ENCODE measurements around the gene AMH. TPM values are rescaled to one million over a fixed set of nuclear protein-coding genes. Genes with fewer than 3 reads are reported as not detected.

Gene AMH
- total RNA-seq, 6 donors from 2014 or later: 1.1 to 6.3 (median 3.2) TPM

DNA sequence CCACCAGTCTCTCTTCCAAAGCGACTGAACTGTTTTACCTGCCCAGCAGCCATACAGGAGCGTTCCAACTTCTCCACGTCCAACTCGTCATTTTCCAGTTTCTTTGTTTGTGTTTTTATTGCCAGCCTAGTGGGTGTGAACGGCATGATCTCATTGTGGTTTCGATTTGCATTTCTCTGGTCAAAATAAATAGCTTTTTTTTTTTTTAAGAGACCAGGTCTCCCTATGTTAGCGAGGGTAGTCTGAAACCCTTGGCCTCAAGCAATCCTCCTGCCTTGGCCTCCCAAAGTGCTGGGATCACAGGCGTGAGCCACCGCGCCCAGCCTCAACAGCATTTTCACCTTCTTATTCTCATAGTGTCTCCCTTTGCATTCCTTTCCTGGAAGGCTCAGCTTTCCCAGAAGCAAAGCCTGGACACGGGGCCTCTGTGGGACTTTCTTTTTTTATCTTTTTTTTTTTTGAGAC, 11.2 kb downstream of the AMH start:
- ATAC-seq (ENCODE audit: low FRiP score in 2 of 2) (peak in 1 of 2 donors; percentile 43), DNase-seq (no peak)
- H3K9me3 ChIP-seq: no peaks in the 10 kb centered on the region
- H3K4me1 ChIP-seq: peaks cover 0 to 7% (median 3%) of the 10 kb centered on the region in 4 donors
- no peaks in the 10 kb centered on the region for H3K36me3 ChIP-seq
- H3K4me3 ChIP-seq: no peak overlapping the region
- no peaks in the 10 kb centered on the region for H3K27me3 ChIP-seq
- WGBS, 2 donors: 74 to 84% methylated on average over 11 of the region's 11 CpGs
- TF ChIP-seq POLR2A (IDR thresholded peaks at IDR 0.05) (no peak), EP300 (IDR thresholded peaks at IDR 0.05) (no peak), POLR2AphosphoS5 (IDR thresholded peaks at IDR 0.05) (no peak)
- TF ChIP-seq, protein P1, sequence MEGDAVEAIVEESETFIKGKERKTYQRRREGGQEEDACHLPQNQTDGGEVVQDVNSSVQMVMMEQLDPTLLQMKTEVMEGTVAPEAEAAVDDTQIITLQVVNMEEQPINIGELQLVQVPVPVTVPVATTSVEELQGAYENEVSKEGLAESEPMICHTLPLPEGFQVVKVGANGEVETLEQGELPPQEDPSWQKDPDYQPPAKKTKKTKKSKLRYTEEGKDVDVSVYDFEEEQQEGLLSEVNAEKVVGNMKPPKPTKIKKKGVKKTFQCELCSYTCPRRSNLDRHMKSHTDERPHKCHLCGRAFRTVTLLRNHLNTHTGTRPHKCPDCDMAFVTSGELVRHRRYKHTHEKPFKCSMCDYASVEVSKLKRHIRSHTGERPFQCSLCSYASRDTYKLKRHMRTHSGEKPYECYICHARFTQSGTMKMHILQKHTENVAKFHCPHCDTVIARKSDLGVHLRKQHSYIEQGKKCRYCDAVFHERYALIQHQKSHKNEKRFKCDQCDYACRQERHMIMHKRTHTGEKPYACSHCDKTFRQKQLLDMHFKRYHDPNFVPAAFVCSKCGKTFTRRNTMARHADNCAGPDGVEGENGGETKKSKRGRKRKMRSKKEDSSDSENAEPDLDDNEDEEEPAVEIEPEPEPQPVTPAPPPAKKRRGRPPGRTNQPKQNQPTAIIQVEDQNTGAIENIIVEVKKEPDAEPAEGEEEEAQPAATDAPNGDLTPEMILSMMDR (IDR thresholded peaks at IDR 0.05): no peak
- no peak overlapping the region for H3K27ac ChIP-seq

DNA sequence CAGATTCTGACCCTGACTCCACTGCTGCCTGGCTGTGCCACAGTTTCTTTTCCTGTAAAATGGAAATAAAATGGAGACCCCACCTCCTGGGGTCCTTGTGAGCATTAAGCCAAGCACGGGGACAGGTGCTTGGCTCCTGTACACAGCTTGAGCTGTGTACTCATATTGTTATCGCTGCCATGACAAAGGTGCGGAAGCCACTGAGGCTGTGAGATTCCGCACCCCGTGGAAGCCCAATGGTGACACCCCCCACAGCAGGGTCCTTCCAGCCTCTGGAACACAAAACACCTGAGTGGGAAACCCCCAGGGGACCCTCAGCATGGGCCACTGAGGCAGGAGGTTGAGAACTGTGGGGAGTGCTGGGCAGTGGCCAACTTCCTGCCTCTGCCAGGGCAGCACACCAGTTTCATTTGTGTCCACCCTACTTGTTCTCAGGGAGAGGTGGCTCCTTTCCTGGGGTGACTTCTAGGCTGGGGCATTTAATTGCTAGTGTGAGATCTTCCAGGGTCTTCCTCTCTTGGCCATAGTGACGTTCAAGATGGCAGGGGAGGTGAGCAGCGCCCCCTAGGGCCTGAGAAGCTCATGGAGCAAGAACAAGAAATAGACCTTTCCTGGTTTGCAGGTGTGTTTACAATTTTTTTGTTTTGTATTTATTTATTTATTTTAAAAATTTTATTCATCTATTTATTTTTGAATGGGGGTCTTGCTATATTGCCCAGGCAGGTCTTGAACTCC, 12.5 kb downstream of the AMH start:
- Histone ChIP-seq H3K27me3 (no peaks in the 10 kb centered on the region), H3K4me3 (no peak overlapping the region), H3K36me3 (no peaks in the 10 kb centered on the region), H3K9me3 (no peaks in the 10 kb centered on the region), H3K27ac (no peak overlapping the region), H3K4me1 (peaks cover 6 to 13% (median 8%) of the 10 kb centered on the region in 4 donors)
- ATAC-seq (ENCODE audit: low FRiP score in 2 of 2) (peak in 1 of 2 donors; percentile 15), DNase-seq (peak in 1 of 2 donors; percentile 61)
- 69 to 70% methylated on average over 7 of the region's 7 CpGs for WGBS, 2 donors
- TF ChIP-seq, protein P1 (IDR thresholded peaks at IDR 0.05): peak in 5 of 6 experiments; percentile 32 to 66 (median 34)
- TF ChIP-seq POLR2AphosphoS5 (IDR thresholded peaks at IDR 0.05): no peak

DNA sequence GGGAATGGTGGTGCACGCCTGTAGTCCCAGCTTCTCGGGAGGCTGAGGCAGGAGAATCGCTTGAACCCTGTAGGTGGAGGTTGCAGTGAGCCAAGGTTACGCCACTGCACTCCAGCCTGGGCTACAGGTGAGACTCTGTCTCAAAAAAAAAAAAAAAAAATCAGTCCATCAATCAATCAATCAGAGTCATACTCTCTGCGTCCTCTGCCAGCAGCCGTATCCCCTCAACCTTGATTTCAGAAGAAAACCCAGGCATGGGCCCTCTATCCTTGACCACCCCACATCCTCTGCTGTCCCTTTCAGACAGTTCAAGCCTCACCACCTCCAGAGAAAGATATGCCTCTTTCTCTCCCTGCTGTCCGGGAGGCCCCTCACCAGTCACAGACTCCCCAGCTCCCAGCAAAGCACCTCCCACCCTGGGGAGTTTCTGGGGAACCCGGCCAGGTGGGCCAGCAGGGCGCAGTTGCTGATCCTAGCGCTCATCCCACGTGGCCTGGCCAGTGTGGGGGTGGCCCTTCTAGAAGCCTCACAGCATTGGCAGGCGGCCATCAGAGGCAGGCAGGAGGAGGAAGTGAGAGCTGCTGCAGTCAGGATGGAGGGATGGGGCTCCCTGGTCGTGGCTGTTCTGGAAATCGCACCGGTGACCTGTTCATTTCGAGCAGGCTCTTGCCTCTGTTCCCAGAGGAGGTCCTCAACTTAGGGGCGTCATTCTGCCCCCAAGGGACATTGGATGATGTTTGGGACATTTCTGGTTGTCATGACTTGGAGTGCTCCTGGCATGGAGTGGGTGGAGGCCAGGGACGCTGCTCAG, 17.3 kb downstream of the AMH start:
- DNase-seq (peak; percentile 79 to 94), ATAC-seq (ENCODE audit: low FRiP score in 2 of 2) (peak; percentile 45 to 55)
- 43 to 52% methylated on average over 11 to 15 of the region's 18 CpGs for WGBS, 2 donors
- Histone ChIP-seq H3K36me3 (peaks cover 0 to 3% (median 0%) of the 10 kb centered on the region in 4 donors), H3K27me3 (no peaks in the 10 kb centered on the region), H3K4me1 (peaks cover 21 to 40% (median 31%) of the 10 kb centered on the region in 4 donors), H3K9me3 (no peaks in the 10 kb centered on the region), H3K4me3 (no peak overlapping the region), H3K27ac (peak overlapping the region; percentile 20 to 82 (median 45))
- TF ChIP-seq, protein P1 (IDR thresholded peaks at IDR 0.05): no peak
- TF ChIP-seq POLR2AphosphoS5 (IDR thresholded peaks at IDR 0.05): peak; percentile 12 to 34
- TF ChIP-seq POLR2A (IDR thresholded peaks at IDR 0.05): peak in 1 of 4 donors; percentile 63
- peak in 1 of 4 donors; percentile 24 for TF ChIP-seq EP300 (IDR thresholded peaks at IDR 0.05)

DNA sequence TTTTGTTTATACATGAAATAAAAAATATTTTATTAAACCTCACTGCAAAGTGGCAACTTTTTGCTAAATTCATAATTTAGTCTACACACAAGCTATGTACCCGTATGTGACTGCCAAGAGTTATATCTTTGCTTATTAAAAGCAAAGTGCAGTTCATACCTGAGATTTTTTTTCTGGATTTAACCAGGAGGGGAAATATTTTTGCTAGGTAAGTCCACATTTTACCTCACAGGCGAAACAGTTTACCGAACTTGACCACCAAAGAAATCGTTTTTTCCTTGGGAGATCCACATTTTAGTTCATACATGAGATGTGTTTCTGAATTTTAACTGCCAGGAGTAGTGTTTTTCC, 19.3 kb downstream of the AMH start:
- Histone ChIP-seq H3K9me3 (no peaks in the 10 kb centered on the region), H3K27ac (peak overlapping the region in 2 of 4 donors; percentile 99), H3K4me3 (peak overlapping the region in 3 of 4 donors; percentile 98 to 99 (median 98)), H3K36me3 (peaks cover 9 to 24% (median 17%) of the 10 kb centered on the region in 4 donors), H3K27me3 (no peaks in the 10 kb centered on the region), H3K4me1 (peaks cover 42 to 61% (median 52%) of the 10 kb centered on the region in 4 donors)
- no peak for TF ChIP-seq POLR2A (IDR thresholded peaks at IDR 0.05)
- TF ChIP-seq, protein P1 (IDR thresholded peaks at IDR 0.05): no peak
- DNase-seq (no peak), ATAC-seq (ENCODE audit: low FRiP score in 2 of 2) (no peak)
- WGBS, 2 donors: 83 to 88% methylated on average over 4 of the region's 4 CpGs

Data from upper lobe of left lung (tissue), 6 donors.